Superior temporal gyrus (tissue), 1 donor: ENCODE results near the gene MARCHF4.
"Not testable (repeated sequence)": the region's sequence is repeated elsewhere in the genome, so short reads cannot be mapped to it uniquely, and the experiment has no call there.

Experiments
- DNase-seq: peaks from one replicate; pipeline ENCODE4 v3.0.0-alpha.2; 2016; ENCODE audit errors: extremely low spot score

Gene MARCHF4

DNA sequence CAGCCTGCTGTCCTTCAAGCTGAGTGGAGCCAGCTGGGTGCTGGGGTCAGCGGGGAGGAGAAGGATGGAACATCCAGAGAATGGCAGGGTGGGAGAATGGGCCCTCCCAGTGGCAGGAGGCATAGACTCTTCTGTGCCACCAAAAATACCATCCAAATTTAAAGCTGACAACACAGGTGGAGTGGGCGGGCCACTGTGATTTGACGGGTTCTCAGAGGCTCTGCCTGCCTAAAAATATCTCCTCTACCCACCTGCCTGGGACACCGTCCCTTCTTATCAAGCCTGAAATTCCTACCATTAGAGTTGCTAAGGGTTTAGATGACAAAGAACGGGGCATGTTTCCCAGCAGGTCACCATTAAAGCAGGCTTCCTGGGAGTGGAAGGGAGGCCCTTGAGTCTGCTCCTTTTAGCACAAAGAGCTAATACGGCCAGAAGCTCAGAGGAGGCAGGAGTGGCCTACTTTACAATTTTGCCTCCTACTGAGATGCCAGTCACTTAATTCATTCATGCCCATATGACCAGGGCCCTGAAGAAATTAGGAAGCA lies 19.8 kb upstream of the MARCHF4 start:
- DNase-seq: no peak

- DNase-seq: no peak
These were observed 19.1 kb upstream of the MARCHF4 start for GRCh38 chr2:216391401-216391800.

GRCh38 chr2:216389570-216389969 lies 17.3 kb upstream of the MARCHF4 start:
- DNase-seq: no peak

DNA sequence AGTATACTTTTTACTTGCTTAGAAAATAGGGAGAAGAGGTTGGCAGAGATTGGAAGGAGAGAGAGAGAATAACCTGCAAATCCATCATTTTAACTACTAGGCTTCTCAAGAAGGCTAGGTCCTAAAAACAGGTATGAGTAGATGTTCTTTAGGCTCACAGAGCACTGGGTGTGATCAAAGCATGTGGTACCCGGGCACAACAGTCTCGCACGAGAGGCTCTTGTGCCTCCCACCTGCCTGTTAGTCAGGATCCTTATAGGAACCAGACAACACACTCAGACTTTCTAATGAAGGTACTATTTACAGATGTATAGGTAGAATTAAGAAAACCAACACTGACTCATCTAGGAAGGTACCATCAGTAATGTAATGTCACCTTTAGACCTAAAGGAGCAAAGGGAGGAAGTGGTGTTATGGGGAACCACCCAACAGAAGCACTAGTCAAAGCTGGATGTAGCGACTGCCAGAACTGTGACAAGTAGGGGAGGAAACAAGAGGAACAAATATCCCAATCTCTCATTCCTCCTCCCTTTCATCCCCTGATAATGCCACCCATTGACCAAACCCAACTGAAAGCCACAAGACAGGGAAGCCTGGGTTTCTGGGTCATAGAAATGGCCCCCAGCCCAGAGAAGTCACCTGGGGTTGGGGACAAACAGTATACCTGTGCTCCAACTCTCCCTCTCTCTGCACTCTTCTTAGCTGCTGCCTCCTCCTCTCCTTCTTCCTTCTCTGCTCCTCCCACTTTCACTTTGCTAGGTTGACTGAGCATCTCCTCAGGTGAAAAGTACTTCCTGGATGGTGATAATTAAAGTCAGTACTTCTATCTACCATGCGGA lies 16.0 kb upstream of the MARCHF4 start:
- no peak for DNase-seq

DNA sequence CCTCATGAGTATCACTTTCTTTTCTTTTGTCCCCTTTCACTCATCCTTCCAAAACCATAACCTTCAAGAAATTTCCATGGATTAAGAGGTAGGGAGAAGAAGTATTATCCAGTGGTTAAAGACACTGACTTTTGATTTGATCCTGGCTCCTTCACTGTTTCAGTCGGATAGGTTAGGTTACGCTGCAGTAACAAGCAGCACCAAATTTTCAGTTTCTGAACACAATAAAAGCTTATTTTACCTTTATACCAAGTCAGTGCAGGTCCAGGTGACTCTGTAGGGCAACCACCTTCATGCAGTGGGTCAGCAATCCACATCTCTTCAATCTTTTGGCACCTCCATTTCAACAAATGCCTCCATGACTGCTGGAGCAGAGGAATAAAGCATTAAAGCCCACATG lies 15.0 kb upstream of the MARCHF4 start:
- no peak for DNase-seq

DNA sequence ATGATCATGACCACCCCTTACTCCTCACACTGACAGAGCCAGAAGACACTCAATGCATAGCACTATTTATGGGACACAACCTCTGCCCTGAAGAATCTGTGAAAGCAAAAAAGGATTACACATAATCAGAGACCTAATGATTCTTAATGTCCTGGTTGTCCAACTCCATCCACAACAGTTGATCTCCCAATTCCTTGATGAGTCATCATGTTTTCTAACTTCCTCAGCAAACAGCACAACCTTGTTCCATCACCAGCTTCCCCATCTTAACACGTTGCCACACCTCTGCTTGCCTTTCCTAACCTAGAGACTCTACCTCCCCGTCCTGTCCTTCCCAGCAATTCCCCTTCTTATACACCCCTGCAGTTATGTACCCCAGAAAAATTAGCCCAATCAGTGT lies 13.2 kb upstream of the MARCHF4 start:
- no peak for DNase-seq

GRCh38 chr2:216384409-216384808 lies 12.1 kb upstream of the MARCHF4 start:
- not testable (repeated sequence) for DNase-seq

GRCh38 chr2:216379977-216380376 lies 7.7 kb upstream of the MARCHF4 start:
- DNase-seq: no peak

GRCh38 chr2:216375286-216375685 lies 3.0 kb upstream of the MARCHF4 start:
- no peak for DNase-seq

DNA sequence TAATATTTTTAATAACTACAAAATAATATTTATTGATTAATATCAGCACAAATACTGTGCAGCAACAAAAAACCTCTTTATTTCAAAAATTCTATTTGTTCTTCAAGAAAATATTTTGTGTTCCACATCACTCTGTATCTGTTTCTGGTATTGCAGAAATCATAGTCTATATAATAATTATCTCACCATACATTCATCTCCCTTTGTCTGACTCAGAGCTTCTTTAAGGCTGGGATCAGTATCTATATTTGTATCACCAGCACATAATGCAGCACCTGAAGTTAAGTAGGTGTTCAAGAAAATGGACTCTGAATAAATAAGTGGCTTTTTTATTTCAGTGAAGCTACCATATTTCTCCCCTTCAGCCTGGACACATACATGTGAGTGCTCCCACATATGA lies 1.6 kb upstream of the MARCHF4 start:
- DNase-seq: no peak

- no peak for DNase-seq
These were observed 543 bp upstream of the MARCHF4 start for GRCh38 chr2:216372761-216373291.

DNA sequence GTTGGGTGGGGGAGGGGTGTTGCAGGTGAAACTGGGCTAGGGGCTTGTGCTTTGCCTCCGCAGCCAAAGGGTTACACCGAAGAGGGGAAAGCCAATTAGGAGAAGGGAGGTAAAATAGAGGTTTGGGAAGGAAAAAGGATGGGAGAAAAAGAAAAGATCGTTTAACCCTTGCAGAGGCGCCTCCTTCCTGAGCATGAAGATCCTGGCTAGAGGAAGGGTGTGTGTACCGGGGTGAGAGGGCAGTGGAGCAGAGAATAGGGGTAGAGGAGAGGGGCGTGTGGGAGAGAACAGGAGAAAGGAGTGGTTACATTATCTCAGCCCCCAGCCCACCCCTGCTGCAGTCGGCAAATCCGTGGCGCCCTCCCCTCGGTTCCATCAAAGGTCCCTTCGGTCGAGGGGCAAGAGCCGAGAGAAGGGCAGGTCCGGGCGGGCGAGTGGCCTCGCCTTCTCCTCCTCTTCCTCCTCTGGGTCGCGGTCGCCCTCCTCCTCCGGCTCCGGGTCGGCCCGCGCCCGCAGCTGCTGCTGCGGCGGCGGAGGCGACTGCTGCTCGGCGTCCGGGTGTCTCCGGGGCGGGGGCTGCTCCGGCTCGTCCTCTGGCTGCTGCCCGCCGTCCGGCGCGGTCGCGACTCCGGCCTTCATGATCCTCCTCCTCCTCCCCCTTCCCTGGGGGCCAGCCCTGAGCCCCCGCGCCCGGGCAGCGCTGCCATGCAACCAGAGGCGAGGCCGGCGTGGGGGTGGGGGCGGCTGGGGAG lies 1.1 kb downstream of the MARCHF4 start:
- DNase-seq: no peak

GRCh38 chr2:216369821-216370220 lies 2.5 kb downstream of the MARCHF4 start:
- DNase-seq: no peak

DNA sequence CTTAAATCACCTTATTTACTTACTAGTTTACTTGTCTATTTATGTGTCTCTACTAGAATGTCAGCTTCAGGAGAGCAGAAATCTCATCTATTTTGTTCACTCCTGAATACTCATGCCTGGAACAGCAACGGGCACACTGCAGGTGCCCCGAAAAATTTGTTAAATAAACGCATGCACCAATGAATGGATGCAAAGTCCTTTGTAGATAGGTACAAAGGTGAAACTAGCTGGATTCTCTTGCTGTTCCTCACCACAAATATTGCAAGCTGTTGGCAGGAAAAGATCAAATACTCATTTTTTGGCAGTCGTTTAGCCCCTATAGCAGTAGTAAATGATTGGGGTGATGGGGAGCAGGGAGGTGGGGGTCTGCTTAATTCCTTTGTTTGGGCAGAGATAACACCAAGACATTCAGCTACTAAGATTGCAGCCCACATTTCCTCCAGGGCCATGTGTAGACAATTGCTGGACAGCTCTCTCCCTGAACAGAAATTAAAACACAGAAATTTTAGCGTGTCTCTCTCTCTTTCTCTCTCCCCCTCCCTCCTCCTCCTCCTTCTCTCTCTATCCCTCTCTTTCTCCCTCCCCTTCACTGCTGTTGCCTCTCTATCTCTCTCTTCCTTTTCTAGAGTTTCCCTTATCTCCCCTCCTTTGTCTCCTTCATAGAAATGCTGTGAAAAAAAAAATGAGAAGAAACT lies 5.4 kb downstream of the MARCHF4 start:
- DNase-seq: no peak

DNA sequence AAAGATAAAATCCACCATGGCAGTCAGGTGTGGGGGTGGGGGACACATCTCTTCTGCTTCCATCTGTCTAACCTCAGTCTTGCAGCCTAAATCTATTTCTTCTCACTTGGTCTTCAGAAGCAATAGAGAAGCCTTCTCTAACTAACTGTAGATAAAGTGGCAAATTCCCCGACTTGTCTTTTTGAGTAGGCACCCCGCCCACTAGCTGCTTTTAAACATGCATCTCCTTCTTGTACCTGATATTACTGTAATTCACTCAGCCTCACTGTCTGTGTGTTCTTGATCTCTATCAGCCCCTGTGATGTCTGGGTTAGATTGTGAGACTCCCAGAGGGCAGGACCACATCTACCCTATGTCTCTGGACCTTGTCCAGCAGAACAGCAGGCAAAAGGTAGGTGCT lies 6.8 kb downstream of the MARCHF4 start:
- DNase-seq: no peak

GRCh38 chr2:216363221-216363620 lies 9.1 kb downstream of the MARCHF4 start:
- no peak for DNase-seq

DNA sequence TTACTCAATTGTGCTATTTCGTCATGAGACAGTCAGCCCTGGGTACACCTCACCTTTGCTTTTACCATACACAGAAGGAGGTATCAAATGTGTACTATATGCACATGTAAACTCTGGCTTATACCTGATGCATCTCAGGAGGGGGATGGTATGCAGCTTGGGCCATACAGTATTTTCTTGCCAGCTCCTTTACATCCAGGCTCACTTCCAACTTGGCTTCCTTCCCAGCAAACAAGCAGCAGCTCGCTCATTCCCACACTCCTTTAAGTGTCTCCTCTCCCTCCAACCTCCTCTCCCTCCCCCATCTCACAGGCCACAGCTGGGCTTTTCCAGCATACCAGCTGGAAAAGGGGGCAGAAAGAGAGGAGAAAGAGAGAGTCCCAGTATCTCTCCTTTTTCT lies 9.6 kb downstream of the MARCHF4 start:
- no peak for DNase-seq

GRCh38 chr2:216355711-216356110 lies 16.6 kb downstream of the MARCHF4 start:
- no peak for DNase-seq

- no peak for DNase-seq
These were observed 18.0 kb downstream of the MARCHF4 start for GRCh38 chr2:216354306-216354705.

- DNase-seq: no peak
These were observed 19.5 kb downstream of the MARCHF4 start for GRCh38 chr2:216352653-216353270.

- DNase-seq: no peak
These were observed 20.9 kb downstream of the MARCHF4 start for GRCh38 chr2:216351172-216351925.
